HEK293 (cell line): Measurements from ENCODE around the gene ZNF316.

Experiments
- CTCF ChIA-PET: fragments of 350-600 bp; formaldehyde crosslinking; extraction: SDS; loops from one replicate; lab custom pipeline; 2021; ENCODE audit warnings: antibody characterized with exemption; lab: Yijun Ruan, JAX
- POLR2A ChIA-PET: fragments of 300-600 bp; formaldehyde crosslinking; extraction: SDS; loops from one replicate; lab custom pipeline; 2020; ENCODE audit warnings: antibody characterized with exemption, inconsistent platforms; lab: Yijun Ruan, JAX
- H3K27ac ChIP-seq: fragments of 200-500 bp; sonication (Bioruptor generic); 2 replicates; pipeline ENCODE4 v1.5.1; 2014; ENCODE audit warnings: low read depth, low read length, control low read depth, inconsistent platforms; ENCODE audit errors: extremely low read depth
- H3K36me3 ChIP-seq, 2 experiments: fragments of 200-500 bp in 1 of 2; sonication (Bioruptor generic) in 1 of 2; 1 replicate in 1 of 2; 2 replicates in 1 of 2; pipeline ENCODE4 v1.5.1; 2014 to 2017; ENCODE audit warnings: inconsistent platforms in 2 of 2, low read length in 2 of 2; ENCODE audit not compliant: control insufficient read depth in 2 of 2, insufficient read depth in 1 of 2
- H3K4me1 ChIP-seq: fragments of 200-500 bp; sonication (Bioruptor generic); 2 replicates; pipeline ENCODE4 v1.5.1; 2014; ENCODE audit warnings: mild to moderate bottlenecking, low read length, inconsistent platforms; ENCODE audit not compliant: control insufficient read depth, insufficient read depth
- H3K4me3 ChIP-seq: 2 replicates; pipeline ENCODE4 v1.5.1; 2011; ENCODE audit warnings: low read depth, mild to moderate bottlenecking, control low read depth, low read length, moderate library complexity
- H3K9me3 ChIP-seq: fragments of 200-500 bp; sonication (Bioruptor generic); 2 replicates; pipeline ENCODE4 v1.5.1; 2014; ENCODE audit warnings: low read depth, low read length, inconsistent platforms; ENCODE audit not compliant: control insufficient read depth, insufficient read depth
- SCRT1 ChIP-seq: fragments of 450-650 bp; formaldehyde crosslinking; IDR thresholded peaks from 2 replicates; pipeline ENCODE4 v1.5.1; 2016; ENCODE audit warnings: missing biosample characterization, missing genetic modification characterization, borderline replicate concordance
- ZBTB17 ChIP-seq: fragments of 450-650 bp; formaldehyde crosslinking; IDR thresholded peaks from 2 replicates; pipeline ENCODE4 v1.5.1; 2016; ENCODE audit warnings: missing biosample characterization, missing genetic modification characterization
- ZBTB21 ChIP-seq: fragments of 450-650 bp; formaldehyde crosslinking; IDR thresholded peaks from 2 replicates; pipeline ENCODE4 v1.5.1; 2017; ENCODE audit warnings: missing biosample characterization, missing genetic modification characterization
- ZNF223 ChIP-seq: fragments of 450-650 bp; formaldehyde crosslinking; IDR thresholded peaks from 2 replicates; pipeline ENCODE4 v1.5.1; 2016; ENCODE audit warnings: missing biosample characterization, missing genetic modification characterization
- ZNF473 ChIP-seq: fragments of 450-650 bp; formaldehyde crosslinking; IDR thresholded peaks from 2 replicates; pipeline ENCODE4 v1.5.1; 2017; ENCODE audit warnings: missing biosample characterization, missing genetic modification characterization
- ZNF488 ChIP-seq: fragments of 450-650 bp; formaldehyde crosslinking; IDR thresholded peaks from 2 replicates; pipeline ENCODE4 v1.5.1; 2016; ENCODE audit warnings: missing biosample characterization, missing genetic modification characterization
- ZNF555 ChIP-seq: fragments of 450-650 bp; formaldehyde crosslinking; conservative IDR thresholded peaks from 2 replicates; pipeline ENCODE4 v1.5.1; 2017; ENCODE audit warnings: missing biosample characterization, mild to moderate bottlenecking, missing genetic modification characterization, inconsistent platforms
- ZNF558 ChIP-seq: fragments of 450-650 bp; formaldehyde crosslinking; IDR thresholded peaks from 2 replicates; pipeline ENCODE4 v1.5.1; 2016; ENCODE audit warnings: missing biosample characterization, missing genetic modification characterization
- ZNF571 ChIP-seq: fragments of 450-650 bp; formaldehyde crosslinking; IDR thresholded peaks from 2 replicates; pipeline ENCODE4 v1.5.0; 2017; ENCODE audit warnings: missing biosample characterization, missing genetic modification characterization
- TF ChIP-seq, protein P1 (sequence below): fragments of 450-650 bp; formaldehyde crosslinking; IDR thresholded peaks from 2 replicates; pipeline ENCODE4 v1.5.1; 2016; ENCODE audit warnings: missing biosample characterization, missing genetic modification characterization
- TF ChIP-seq, protein P2 (sequence below): fragments of 450-650 bp; formaldehyde crosslinking; IDR thresholded peaks from 2 replicates; pipeline ENCODE4 v1.5.1; 2016; ENCODE audit warnings: missing biosample characterization, missing genetic modification characterization

Gene ZNF316

GRCh38 chr7:6615723-6616555 is 21.2 kb upstream of the ZNF316 start (continued):
- TF ChIP-seq, protein P1, sequence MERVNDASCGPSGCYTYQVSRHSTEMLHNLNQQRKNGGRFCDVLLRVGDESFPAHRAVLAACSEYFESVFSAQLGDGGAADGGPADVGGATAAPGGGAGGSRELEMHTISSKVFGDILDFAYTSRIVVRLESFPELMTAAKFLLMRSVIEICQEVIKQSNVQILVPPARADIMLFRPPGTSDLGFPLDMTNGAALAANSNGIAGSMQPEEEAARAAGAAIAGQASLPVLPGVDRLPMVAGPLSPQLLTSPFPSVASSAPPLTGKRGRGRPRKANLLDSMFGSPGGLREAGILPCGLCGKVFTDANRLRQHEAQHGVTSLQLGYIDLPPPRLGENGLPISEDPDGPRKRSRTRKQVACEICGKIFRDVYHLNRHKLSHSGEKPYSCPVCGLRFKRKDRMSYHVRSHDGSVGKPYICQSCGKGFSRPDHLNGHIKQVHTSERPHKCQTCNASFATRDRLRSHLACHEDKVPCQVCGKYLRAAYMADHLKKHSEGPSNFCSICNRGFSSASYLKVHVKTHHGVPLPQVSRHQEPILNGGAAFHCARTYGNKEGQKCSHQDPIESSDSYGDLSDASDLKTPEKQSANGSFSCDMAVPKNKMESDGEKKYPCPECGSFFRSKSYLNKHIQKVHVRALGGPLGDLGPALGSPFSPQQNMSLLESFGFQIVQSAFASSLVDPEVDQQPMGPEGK (tag by site-specific recombination): peak; percentile 42; the same call in 1 of the 2 replicates
- no peak for TF ChIP-seq ZNF555 (tag by site-specific recombination)
- no peak for TF ChIP-seq SCRT1 (tag by site-specific recombination)
- TF ChIP-seq ZNF473 (tag by site-specific recombination): no peak

DNA sequence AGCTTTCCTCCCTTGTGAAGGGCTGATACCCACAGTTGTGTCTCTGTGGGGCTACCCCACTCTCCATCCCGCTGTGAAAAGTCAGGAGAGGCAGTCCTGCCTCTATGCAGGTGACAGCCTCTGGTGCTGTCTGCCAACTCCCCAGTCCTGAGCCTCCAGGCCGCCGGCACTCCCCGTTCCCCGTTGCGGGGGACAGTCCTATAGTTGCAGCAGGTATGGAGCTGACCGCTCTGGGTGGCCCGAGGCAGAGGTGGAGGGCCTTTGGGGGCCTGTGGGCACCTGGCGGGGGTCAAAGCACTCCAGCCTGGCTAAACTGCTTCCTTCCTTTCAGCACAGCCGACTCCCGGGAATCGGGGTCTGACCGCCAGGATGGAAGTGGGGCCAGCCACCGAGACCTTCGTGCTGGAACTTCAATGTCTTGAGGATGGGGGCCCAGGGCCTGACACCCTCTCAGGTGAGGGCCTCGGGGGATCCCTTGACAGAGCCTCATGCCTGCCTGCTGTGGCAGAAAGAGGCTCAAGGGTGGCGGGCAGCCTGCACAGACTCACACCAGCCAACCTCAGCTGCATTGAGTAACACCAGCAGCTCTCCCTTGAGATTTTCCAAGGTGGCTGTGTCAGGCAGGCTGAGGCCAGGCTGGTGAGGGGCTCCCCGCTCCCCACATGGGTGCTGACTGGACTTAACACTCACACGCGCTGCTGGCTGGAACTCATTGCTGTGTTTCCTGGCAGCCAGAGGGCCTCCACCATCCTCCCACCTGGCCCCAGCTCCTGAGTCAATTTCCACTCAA is 20.1 kb upstream of the ZNF316 start:
- no peak for TF ChIP-seq ZNF488 (tag by site-specific recombination)
- H3K4me3 ChIP-seq: no peak overlapping the region
- ChIA-PET POLR2A (interaction anchor here (0.5 to 0.7 kb wide), 3 partner anchors 18 to 28 kb away, joined by 3 to 6 read pairs (median 3); no protein-coding TSS in a partner anchor), CTCF (no interaction called here)
- H3K9me3 ChIP-seq: no peaks in the 10 kb centered on the region
- no peak overlapping the region for H3K27ac ChIP-seq
- peaks cover 6 to 22% of the 10 kb centered on the region in 2 experiments; a peak in 2 of 3 replicates for H3K36me3 ChIP-seq
- no peaks in the 10 kb centered on the region for H3K4me1 ChIP-seq

GRCh38 chr7:6618621-6619020 is 18.5 kb upstream of the ZNF316 start:
- POLR2A ChIA-PET: no interaction called here
- TF ChIP-seq ZNF571 (tag by site-specific recombination): no peak
- no peak for TF ChIP-seq ZNF223 (tag by site-specific recombination)
- TF ChIP-seq ZBTB21 (tag by site-specific recombination): no peak
- TF ChIP-seq, protein P2, sequence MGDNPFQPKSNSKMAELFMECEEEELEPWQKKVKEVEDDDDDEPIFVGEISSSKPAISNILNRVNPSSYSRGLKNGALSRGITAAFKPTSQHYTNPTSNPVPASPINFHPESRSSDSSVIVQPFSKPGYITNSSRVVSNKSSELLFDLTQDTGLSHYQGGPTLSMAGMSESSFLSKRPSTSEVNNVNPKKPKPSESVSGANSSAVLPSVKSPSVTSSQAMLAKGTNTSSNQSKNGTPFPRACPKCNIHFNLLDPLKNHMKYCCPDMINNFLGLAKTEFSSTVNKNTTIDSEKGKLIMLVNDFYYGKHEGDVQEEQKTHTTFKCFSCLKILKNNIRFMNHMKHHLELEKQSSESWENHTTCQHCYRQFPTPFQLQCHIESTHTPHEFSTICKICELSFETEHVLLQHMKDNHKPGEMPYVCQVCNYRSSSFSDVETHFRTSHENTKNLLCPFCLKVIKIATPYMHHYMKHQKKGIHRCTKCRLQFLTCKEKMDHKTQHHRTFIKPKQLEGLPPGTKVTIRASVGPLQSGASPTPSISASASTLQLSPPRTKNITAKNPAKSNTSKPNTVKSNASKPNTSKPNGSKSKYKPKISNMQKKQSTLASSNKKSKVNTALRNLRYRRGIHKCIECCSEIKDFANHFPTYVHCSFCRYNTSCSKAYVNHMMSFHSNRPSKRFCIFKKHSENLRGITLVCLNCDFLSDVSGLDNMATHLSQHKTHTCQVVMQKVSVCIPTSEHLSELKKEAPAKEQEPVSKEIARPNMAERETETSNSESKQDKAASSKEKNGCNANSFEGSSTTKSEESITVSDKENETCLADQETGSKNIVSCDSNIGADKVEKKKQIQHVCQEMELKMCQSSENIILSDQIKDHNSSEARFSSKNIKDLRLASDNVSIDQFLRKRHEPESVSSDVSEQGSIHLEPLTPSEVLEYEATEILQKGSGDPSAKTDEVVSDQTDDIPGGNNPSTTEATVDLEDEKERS (tag by site-specific recombination): no peak
- TF ChIP-seq ZNF558 (tag by site-specific recombination): no peak
- TF ChIP-seq ZBTB17 (tag by site-specific recombination): no peak
- Histone ChIP-seq H3K4me3 (no peak overlapping the region), H3K27ac (no peak overlapping the region), H3K36me3 (peaks cover 6 to 36% of the 10 kb centered on the region in 2 experiments; a peak in 2 of 3 replicates), H3K9me3 (no peaks in the 10 kb centered on the region), H3K4me1 (no peaks in the 10 kb centered on the region)
- CTCF ChIA-PET: interaction anchor here (0.6 kb wide), 1 partner anchor 60 kb away, joined by 3 read pairs; no protein-coding TSS in a partner anchor
